Hematopoietic multipotent progenitor cell (in vitro differentiated cells): ENCODE measurements around the gene PLCG1. TPM values are rescaled to one million over a fixed set of nuclear protein-coding genes. Genes with fewer than 3 reads are reported as not detected.

ENCODE experiments used
- small RNA-seq: library from RNA; depleted of rRNA; stranded (forward); fragments of <200 nt; gene quantifications from one replicate; pipeline ENCODE3, GENCODE V24; 2012
- total RNA-seq: library from RNA; depleted of rRNA; stranded (reverse); fragments of >200 nt; gene quantifications from one replicate; pipeline ENCODE4 v1.2.3, GENCODE V29; 2012

The PLCG1 gene
- total RNA-seq, 1 donor = 16.4 TPM

Small RNAs within 50 kb of the gene (small RNA-seq; reads per million reads assigned to genes)
- gene AL022394.1 (not detected), gene MIR6871 (not detected)

Other genes with a start within 250 kb of the PLCG1 start
- gene TOP1, start 108.7 kb upstream of the PLCG1 start, total RNA-seq = 5.7 TPM
- gene ZHX3, start 180.2 kb downstream of the PLCG1 start, total RNA-seq = 4.0 TPM
- gene LPIN3, start 203.3 kb downstream of the PLCG1 start, total RNA-seq = 0.27 TPM
- gene EMILIN3, start 229.3 kb downstream of the PLCG1 start, total RNA-seq = under 0.01 TPM